Measurements from ENCODE around the gene CREB5.

DNA sequence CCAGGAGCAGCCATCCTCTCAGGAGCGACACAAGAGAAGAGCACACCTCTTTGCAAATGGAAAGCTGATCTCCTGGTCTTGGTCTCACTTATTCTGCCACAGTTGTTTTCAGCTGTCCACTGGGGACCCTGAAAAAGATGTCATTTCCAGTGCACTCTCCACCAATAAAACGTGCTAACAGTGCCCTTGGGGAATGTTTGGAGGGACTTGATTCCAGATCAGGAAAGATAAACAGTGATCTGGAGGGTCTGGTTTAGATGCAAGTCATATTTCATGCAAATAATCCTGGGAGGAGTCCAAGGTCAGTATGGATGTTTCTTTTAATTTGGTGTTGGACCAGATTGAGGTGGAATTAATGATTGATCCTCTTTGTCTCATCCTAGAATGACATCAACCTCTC, 185.0 kb downstream of the CREB5 start:
- TF ChIP-seq, protein P1, sequence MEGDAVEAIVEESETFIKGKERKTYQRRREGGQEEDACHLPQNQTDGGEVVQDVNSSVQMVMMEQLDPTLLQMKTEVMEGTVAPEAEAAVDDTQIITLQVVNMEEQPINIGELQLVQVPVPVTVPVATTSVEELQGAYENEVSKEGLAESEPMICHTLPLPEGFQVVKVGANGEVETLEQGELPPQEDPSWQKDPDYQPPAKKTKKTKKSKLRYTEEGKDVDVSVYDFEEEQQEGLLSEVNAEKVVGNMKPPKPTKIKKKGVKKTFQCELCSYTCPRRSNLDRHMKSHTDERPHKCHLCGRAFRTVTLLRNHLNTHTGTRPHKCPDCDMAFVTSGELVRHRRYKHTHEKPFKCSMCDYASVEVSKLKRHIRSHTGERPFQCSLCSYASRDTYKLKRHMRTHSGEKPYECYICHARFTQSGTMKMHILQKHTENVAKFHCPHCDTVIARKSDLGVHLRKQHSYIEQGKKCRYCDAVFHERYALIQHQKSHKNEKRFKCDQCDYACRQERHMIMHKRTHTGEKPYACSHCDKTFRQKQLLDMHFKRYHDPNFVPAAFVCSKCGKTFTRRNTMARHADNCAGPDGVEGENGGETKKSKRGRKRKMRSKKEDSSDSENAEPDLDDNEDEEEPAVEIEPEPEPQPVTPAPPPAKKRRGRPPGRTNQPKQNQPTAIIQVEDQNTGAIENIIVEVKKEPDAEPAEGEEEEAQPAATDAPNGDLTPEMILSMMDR (IDR thresholded peaks at IDR 0.05): no peak
- TF ChIP-seq POLR2AphosphoS5 (IDR thresholded peaks at IDR 0.05) (no peak), POLR2A (IDR thresholded peaks at IDR 0.05) (no peak), EP300 (IDR thresholded peaks at IDR 0.05) (no peak)
